HG03066 (cell line): ENCODE results near the gene CAPN15.
"Not testable (repeated sequence)": the region's sequence is repeated elsewhere in the genome, so short reads cannot be mapped to it uniquely, and the experiment has no call there.

ENCODE experiments used
- ATAC-seq: cut with Tn5 transposase; IDR thresholded peaks from one replicate; pipeline ENCODE4 v1.9.1; 2021; ENCODE audit warnings: low read depth; ENCODE audit not compliant: unreplicated experiment

Gene CAPN15

DNA sequence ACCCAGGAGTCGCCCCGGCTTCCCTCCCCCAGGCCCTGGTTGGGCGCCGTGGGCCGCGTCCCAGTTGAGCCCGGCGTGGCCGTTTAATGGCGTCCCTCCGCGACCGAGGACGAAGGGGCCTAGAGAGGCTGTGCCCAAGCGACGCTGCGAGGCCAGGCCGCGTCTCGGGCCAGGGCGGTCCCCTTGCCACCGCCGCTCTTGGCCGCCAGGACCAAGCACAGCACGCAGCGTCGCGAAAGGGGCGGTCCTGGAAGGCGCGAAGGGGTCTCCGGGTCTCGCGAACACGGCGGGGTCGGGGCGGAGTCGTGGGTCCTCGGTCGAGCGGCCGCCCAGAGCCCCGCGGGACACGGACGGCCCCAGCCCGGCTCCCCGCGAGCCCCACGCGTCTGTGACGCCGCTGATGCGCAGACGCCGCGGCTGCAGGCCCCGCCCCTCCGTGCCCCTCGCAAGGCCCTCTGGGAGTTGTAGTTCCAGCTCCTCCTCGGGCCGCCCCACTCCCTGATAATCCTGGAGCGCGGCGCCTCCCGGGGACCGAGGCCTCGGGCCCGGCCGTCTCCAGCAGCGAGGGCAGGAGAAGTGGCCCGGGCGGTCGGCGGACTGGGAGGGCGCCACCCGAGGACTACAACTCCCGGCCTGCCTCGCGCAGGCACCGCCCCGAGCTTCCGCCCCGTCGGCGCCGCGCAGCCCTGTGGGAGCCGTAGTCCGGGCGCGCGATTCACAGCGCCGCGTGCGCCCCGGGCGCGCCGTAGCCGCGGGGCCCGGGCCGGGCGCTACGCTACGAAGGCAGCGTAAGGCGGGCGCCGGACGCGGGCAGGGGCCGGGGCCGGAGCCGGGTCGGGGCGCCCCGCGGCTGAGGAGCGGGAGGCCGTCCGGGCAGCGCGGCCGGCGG is at the start of gene CAPN15:
CAPN15 (plus strand) TSS at position 698 of the 889 bp plus-strand sequence. CDS start 19,127 bp downstream, outside the sequence.
- ATAC-seq, result peak; percentile 55

DNA sequence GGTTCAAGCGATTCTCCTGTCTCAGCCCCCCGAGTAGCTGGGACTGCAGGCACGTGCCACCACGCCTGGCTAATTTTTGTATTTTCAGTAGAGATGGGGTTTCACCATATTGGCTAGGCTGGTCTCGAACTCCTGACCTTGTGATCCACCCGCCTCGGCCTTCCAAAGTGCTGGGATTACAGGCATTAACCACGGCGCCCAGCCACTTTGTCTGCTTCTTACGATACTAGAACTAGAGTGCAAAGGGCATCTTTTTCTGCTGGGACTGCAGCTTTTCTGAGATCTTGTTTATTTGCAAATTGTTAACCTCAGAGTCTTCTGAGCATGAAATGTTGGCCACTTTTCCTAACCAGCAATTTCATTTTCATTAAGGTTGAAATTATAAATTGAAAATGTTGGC is 49.2 kb upstream of the CAPN15 start:
- ATAC-seq, result not testable (repeated sequence)

DNA sequence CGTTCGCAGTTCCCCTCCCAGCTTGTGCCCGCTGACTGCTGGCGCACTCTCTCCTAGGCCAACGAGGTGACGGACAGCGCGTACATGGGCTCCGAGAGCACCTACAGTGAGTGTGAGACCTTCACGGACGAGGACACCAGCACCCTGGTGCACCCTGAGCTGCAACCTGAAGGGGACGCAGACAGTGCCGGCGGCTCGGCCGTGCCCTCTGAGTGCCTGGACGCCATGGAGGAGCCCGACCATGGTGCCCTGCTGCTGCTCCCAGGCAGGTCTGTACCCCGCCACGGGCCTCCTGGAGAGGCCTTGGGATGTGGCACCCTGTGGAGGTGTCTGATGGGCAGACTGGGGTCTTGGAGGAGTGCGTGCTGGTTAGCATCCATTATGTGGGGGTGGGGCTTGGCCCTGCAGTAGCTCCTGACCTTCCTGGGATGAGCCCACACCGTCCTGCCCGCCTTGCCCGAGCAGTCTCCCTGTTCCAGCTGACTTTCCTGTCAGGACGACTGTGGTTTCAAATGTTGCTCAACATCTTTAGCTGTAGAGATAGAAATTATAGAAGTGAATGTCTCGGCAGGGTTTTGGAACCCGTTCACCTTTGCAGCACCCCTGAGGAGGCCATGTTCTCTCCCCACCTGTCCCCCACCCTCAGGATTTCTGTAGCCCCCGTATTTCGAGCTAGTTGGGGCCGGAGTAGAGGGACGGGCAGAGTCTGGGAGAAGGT is 44.9 kb upstream of the CAPN15 start:
- no peak for ATAC-seq

DNA sequence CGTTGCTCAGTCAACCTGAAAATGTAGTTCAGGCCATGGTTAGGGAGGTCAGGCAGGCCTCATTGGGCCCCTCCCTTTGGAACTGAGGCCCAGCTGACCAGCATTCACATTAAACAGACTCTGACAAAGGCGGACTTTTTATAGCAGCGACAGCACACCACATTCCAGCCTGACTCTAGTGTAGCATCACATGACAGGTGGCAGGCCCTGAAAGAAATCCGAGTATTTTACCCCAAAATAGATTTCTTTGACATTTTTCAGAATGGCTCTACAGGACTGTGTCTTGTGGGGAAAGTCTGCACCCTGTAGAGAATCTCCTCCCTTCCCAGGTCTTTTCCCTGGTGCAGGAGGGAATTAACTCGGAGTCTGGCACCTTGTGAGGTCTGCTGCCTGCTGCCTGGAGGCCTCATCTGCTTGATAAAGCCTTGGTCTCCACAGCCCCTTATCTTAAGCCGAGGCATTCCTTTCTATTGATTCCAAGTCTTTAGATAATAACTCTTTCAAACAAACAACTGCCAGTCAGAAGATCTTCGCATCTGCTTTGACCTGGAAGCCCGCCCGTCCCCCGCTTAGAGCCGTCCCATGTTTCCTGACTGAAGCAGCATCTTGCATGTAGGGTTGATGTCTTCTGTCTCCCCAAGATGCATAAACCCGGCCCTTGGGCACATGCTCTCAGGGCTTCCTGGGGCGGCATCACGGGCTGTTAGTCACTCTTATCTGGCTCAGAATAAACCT is 44.0 kb upstream of the CAPN15 start:
- no peak for ATAC-seq

DNA sequence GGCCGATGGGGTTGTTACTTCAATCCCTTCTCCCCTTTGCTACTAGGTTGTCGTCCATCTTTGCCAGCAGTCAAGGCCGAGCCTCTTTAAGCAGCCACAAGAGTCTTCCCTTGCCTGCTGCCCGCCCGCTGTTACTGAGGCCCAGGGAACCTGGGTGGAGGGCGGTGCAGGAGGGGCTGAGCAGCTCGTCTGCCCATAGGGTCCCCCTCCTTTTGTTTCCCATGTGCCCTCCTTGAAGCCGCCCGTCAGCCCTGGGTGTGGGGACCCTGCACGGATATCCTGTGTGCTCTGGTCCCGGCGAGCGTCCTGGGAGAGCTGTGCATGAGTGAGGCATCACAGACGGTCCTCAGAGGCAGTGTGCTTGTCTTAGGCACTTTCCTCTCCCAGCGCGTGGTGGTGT is 37.9 kb upstream of the CAPN15 start:
- no peak for ATAC-seq

DNA sequence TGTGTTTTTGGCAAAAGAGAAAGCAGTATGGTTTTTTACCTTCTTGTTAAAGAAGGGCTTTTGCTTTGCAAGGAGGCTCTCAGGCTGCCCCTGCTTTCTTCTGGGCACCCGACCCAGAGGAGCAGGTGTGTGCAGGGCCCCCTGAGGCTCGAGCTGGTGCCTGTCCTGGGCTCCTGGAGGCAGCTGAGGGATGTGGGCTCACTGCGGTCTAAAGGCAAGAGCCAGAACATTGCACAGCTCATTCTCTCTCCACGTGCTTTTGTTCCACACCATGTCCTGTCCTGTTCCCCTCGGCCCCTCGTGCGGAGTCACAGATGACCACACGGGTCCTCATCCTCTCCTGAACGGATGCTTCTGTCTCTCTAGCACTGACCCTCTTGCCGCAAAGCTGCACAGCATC is 36.7 kb upstream of the CAPN15 start:
- no peak for ATAC-seq

DNA sequence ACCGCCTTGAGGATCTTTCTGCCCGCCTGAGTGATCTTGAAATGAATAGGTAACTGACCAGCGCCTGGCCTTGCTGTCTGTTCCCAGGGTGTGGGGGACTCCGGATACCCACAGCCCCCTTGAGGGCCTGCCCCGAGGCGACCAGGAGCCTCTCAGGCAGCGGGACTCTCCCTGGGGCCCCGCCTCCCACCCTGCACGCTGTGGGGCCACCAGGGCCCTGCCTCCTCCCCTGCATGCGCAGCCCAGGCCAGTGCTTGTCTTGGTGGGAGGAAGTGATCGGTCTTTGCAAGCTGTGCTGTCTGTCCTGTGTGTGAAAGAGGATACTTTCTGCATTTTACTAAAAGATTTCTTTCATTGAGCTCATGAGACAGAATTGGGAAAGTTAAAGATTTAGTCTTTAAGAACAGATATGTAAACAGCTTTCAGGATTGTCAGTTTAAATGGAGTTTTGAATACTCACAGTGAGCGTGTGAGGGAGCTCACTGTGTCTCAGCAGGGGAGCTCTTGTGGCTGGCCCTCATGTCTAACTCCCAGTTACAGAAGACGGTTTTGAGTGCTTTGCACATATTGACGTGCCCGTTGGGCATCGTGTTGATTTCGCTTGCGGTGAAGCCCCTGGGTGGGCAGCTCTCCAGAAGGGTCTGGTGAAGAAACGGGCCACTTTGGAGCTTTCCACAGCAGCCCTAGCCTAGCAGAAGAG is 36.1 kb upstream of the CAPN15 start:
- no peak for ATAC-seq

DNA sequence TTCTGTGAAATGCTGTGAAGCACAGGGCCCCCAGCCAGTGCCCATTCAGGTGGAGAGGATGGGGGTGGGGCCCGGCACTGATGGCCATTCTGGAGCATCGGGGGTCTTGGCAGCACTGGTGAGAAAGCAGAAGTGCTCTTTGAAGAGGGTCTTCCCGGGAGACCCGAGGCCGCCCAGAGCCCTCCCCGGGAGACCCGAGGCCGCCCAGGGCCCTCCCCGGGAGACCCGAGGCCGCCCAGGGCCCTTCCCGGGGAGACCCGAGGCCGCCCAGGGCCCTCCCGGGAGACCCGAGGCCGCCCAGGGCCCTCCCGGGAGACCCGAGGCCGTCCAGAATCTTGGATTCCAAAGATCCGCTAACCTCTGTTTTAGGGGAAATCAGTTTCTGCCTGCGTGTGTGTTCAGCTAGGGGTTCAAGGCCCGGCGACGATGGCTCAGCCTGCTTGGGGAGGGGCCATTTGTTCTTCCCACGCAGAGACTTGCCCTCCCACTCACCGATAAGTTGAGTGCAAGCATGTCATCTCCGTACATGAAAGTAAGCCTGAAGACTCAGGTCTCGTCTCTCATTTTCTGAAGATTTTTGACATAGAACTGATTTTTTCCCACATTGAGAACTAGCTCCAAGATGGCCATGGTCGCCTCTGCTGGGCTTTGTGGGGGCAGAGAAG is 35.2 kb upstream of the CAPN15 start:
- no peak for ATAC-seq

DNA sequence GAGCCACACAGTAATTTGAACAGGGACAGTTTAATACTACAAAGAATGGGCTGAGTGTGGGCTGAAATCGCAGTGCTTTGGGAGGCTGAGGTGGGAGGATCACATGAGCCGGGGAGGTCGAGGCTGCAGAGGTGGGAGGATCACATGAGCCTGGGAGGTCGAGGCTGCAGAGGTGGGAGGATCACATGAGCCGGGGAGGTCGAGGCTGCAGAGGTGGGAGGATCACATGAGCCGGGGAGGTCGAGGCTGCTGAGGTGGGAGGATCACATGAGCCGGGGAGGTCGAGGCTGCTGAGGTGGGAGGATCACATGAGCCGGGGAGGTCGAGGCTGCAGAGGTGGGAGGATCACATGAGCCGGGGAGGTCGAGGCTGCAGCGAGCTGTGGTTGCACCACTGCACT is 32.8 kb upstream of the CAPN15 start:
- not testable (repeated sequence) for ATAC-seq

DNA sequence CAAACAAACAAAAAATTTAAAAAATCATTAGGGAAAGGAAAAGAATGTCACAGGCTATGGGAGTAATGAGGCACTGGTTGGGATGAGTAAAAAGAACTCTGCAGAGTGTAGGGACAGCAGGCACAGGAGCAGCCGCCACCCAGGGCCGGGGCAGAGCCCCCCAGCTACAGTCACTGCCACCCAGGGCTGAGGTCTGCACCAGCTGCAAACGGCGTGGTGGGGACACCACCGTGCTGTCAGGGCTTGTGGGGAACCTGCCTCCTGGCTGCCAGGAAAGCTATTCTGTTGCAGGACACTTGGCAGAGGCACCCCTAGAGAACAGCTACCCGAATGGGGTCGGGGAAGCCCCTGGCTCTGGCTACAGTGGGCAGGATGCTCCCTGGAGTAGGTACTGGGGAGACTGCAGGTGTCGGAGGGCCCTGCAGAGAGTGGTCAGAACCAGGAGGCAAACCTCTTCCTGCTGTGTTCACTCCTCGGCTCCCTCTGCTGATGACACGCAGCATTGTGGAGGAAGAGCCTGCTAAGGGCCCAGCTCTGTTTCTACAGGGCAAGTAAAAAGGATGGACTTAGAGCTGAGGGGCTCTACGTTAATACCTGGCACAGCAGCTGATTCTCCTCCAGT is 32.3 kb upstream of the CAPN15 start:
- ATAC-seq, result no peak

DNA sequence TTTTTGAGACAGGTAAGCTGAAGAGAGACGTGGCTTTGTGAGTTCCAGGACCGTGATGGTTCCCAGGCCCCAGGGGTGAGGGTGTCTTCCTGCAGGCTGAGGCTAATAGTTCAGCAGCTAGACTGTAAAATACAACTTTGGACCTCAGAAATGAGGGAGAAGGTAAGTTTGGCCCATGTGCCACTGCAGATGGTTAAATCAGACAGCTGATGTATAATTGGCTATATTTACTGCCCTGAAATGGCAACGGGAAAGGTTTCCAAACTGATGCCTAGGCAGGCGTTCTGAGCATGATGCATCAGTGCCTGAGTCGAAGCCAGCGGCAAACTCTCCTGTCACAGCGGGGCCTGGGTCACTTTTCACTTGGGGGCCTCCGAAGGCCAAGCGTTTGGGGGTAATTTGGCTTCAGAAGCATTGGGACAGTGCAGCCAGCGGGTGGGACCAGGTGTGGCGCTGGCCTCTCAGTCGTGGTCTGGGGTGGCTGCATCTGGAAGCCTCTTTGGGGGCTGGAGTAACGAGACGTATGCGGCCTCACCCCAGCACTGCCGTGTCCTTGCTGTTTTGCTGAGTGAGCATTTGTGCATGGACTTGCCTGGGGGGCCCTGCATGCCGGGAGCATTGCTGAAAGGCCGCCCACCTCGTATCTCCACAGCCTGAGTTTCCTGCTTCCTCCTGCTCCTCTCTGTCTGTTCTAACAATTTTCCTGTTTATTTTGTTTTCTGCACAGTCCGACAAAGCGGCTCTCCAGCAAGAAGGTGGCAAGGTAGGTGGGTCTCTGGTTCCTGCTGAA is 31.2 kb upstream of the CAPN15 start:
- no peak for ATAC-seq

DNA sequence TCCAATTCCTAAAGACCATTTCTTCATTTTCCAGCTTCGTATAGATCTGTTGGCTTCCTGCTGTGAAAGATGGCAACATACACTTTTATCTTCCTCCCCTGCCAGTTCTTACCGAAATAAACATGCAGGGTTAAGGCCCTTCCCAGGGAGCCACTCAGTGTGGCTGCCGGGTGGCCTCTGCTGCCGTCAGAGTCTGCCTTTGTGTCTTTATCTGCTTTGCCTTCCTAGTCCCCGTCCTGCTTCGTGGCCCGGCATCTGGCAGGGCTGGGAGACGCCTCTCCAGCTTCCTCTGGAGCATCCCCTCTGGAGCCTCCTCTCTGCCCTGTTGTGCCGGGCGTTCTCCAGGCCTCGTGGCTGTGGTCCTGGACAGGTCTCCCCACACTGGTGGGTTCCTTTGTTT is 30.3 kb upstream of the CAPN15 start:
- no peak for ATAC-seq

DNA sequence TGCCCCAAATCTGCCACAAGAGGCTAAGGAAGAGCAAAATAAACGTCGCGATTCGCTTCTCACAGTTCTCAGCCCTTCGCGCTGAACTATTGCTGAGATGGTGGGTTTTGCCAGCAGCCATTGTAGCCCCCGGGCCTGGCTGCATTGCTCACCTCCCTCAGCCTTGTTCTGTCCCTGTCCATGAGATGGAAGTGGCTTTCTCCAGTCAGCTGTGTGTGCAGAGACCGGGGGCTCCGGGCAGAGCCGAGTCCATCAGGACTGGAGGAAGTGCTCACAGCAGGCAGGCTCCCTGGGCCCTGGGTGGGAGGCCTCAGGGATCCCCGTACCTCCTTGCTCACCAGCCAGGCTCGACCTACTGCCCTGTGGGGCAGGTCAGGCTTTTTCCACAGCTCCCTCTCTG is 27.6 kb upstream of the CAPN15 start:
- ATAC-seq, result no peak

DNA sequence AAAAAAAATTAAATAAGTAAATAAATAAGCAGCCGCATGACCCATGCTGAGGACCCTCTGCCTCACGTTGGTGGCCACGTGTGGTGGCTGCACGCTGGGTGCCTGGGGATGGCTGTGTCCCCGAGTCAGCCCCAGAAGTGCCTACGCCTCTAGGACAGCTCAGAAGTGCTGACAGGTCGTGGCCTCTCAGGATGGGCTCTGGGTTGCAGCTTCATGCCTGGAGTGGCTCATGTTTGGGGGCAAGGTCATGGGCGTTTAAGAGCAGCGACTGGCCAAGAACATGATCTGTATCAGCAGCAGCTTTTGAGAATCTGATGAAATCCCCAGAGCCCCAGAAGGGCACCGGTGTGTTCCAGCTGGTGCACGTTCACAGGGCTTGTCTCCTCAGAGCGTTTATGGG is 26.8 kb upstream of the CAPN15 start:
- ATAC-seq, result no peak

DNA sequence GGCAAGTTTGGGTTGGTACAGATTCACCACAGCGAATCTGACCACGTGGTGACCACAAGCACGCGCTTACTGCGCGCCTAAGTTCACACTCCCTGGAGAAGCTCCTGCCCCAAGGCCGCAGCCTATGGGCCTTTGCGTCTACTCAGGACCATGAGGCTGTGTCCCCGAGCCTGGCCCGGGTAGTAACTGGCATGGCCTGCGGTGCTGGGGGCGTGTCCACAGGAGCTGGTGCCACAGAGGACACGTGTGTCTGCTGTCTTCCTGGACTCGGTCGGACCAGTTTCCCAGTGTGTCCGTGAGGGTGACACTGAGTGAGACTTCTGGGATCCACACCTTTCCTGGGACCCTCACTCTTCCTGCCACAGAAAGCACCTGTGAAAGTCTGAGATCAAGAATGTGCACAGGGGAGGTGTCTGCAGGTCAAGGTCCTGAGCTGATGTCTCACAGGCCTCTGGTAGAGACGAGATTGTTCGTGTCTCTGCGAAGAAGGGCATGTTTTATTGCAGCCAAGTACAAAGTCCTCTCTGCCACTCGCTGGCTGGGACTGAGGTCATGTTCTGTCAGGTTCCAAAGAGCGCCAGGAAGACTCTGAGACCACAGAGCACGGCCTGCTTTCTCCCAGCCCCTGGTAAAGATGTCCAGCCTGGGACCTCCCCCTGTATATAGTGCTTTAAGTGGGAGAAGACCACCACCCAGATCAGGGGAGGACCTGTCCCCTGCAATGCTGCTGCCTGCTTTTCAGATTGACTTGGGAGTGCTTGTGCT is 25.2 kb upstream of the CAPN15 start:
- no peak for ATAC-seq

DNA sequence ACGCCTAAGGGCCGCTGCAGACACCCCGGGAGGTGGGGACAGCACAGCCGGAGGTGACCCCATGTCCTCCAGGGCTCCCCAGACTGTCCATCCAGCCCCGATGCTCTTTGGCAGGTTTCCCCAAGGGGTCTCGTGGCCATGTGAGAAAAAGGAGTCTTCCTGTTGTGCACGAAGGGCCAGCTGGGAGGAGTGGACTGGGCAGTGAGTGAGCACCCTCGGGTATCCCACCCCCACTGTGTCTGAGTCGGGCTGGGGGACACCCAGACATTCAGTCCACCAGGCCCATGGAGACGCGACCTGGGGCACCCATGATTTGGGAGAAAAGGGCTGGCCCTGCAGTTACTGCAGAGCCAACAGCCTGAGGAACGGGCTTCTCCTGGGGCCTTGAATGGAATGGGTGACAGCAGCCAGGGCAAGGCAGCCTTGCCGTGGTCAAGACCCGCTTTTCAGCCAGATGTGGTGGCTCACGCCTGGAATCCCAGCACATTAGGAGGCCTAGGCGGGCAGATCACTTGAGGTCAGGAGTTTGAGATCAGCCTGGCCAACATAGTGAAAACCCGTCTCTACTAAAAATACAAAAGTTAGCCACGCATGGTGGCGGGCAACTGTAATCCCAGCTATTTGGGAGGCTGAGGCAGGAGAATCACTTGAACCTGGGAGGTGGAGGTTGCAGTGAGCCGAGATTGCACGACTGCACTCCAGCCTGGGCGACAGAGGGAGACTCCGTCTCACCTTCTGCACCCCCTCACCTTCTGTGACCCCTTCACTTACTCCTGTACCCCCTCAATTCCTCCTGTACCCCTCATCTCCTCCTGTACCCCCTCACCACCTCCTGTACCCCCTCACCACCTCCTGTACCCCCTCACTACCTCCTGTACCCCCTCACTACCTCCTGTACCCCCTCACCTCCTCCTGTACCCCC is 24.1 kb upstream of the CAPN15 start:
- no peak for ATAC-seq
